Measurements from ENCODE around the gene PCSK9.
"Not testable (repeated sequence)": the region's sequence is repeated elsewhere in the genome, so short reads cannot be mapped to it uniquely, and the experiment has no call there.

Gene PCSK9

DNA sequence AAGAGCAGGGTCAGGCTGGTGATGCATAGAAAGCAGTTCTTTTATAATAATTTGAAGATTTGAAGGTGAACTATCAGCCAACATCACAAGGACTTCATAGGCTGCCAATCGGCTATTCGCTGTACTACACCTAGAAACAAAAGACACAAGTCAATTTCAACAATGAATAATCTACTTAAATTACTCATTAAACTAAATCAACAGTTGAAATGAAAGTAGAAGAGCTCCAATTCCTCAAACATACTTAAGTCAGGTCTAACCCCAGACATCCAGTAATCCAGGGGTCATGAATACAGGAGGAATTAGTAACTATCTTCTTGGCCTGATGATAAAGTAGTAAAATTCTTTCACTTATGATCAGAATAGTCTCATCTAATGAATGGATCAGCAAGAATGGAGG lies 64.5 kb downstream of the PCSK9 start:
- TF ChIP-seq, protein P1, sequence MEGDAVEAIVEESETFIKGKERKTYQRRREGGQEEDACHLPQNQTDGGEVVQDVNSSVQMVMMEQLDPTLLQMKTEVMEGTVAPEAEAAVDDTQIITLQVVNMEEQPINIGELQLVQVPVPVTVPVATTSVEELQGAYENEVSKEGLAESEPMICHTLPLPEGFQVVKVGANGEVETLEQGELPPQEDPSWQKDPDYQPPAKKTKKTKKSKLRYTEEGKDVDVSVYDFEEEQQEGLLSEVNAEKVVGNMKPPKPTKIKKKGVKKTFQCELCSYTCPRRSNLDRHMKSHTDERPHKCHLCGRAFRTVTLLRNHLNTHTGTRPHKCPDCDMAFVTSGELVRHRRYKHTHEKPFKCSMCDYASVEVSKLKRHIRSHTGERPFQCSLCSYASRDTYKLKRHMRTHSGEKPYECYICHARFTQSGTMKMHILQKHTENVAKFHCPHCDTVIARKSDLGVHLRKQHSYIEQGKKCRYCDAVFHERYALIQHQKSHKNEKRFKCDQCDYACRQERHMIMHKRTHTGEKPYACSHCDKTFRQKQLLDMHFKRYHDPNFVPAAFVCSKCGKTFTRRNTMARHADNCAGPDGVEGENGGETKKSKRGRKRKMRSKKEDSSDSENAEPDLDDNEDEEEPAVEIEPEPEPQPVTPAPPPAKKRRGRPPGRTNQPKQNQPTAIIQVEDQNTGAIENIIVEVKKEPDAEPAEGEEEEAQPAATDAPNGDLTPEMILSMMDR (IDR thresholded peaks at IDR 0.05; ENCODE audit: control extremely low read depth, extremely low read depth, low read depth, missing control alignments): no peak
- ChIA-PET POLR2A (no interaction called here), CTCF (interaction anchor here (1.0 to 1.8 kb wide), 3 partner anchors 19 to 50 kb away, joined by 3 to 4 read pairs (median 4); no protein-coding TSS in a partner anchor)
- no peak for DNase-seq (ENCODE audit: extremely low spot score)

- TF ChIP-seq, protein P1 (IDR thresholded peaks at IDR 0.05; ENCODE audit: control extremely low read depth, extremely low read depth, low read depth, missing control alignments): no peak
- DNase-seq (ENCODE audit: extremely low spot score): no peak
- POLR2A ChIA-PET: no interaction called here
- CTCF ChIA-PET: interaction anchor here (0.9 to 1.5 kb wide), 4 partner anchors 11 to 32 kb away, joined by 3 to 5 read pairs (median 3); no protein-coding TSS in a partner anchor
These were observed 67.8 kb downstream of the PCSK9 start for GRCh38 chr1:55107101-55107500.

DNA sequence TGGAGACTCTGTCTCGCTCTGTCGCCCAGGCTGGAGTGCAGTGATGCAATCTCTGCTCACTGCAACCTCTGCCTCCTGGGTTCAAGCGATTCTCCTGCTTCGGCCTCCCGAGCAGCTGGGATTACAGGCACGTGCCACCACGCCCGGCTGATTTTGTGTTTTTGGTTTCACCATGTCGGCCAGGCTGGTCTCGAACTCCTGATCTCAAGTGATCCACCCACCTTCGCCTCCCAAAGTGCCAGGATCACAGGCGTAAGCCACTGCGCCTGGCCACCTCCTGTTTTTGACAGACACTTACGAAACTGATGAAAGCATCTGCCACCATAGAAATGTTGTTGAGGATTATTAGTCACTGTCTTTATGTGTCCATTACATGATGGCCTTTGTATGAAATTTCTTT lies 69.7 kb downstream of the PCSK9 start:
- POLR2A ChIA-PET; DNase-seq (ENCODE audit: extremely low spot score); CTCF ChIA-PET: not testable (repeated sequence)

All from GM10248 (cell line).